ENCODE results near the gene PTGIR.

Gene PTGIR

DNA sequence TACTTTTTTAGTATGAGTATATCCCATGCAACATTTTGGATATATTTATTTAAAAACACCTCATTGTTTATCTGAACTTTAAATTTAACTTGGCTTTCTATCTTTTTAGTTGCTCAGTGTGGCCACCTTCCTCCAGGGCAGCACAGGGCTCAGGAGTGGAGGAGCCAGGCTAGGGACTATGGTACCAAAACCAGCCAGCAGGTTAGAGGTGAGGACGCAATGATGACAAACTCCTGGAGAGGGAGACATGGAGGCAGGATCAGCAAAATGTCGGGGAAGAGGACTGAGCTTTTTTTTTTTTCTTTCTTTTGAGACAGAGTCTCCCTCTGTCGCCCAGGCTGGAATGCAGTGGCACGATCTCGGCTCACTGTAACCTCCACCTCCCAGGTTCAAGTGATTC, 53.4 kb downstream of the PTGIR start:
- no peaks in the 10 kb centered on the region for H3K27me3 ChIP-seq (ENCODE audit: control insufficient read depth, insufficient read depth, low read length)
- H3K27ac ChIP-seq (ENCODE audit: low read depth, low read length) = no peak overlapping the region
- no peaks in the 10 kb centered on the region for H3K4me1 ChIP-seq (ENCODE audit: control insufficient read depth, insufficient read depth, low read length)
- no peaks in the 10 kb centered on the region for H3K9me3 ChIP-seq (ENCODE audit: control insufficient read depth, insufficient read depth, low read length)
- H3K4me3 ChIP-seq (ENCODE audit: low read depth, low read length) = no peak overlapping the region
- H3K9ac ChIP-seq (ENCODE audit: low read depth, low read length) = no peak overlapping the region
- H3K36me3 ChIP-seq (ENCODE audit: control insufficient read depth, insufficient read depth, low read length) = no peaks in the 10 kb centered on the region

Measured in HUES48 (cell line).